ENCODE measurements around the gene PIGR.
A peak's percentile ranks its signal among the peaks of the same experiment; 100 is the strongest.
"Not testable (repeated sequence)": the region's sequence is repeated elsewhere in the genome, so short reads cannot be mapped to it uniquely, and the experiment has no call there.

The PIGR gene

GRCh38 chr1:206935491-206936067, 10.7 kb downstream of the PIGR start:
- DNase-seq (ENCODE audit: low spot score): peak; percentile 7

GRCh38 chr1:206933333-206933945, 12.8 kb downstream of the PIGR start:
- no peak for DNase-seq (ENCODE audit: low spot score)

- DNase-seq (ENCODE audit: low spot score): no peak
Observed at GRCh38 chr1:206932177-206932576, 14.1 kb downstream of the PIGR start.

GRCh38 chr1:206931709-206932108, 14.6 kb downstream of the PIGR start:
- no peak for DNase-seq (ENCODE audit: low spot score)

GRCh38 chr1:206930210-206930798, 16.0 kb downstream of the PIGR start:
- no peak for DNase-seq (ENCODE audit: low spot score)

- DNase-seq (ENCODE audit: low spot score): no peak
Observed at GRCh38 chr1:206929524-206929923, 16.7 kb downstream of the PIGR start.

- no peak for DNase-seq (ENCODE audit: low spot score)
Observed at GRCh38 chr1:206926286-206926685, 20.0 kb downstream of the PIGR start.

- peak; percentile 11 for DNase-seq (ENCODE audit: low spot score)
Observed at GRCh38 chr1:206925106-206925736, 21.0 kb downstream of the PIGR start.

- no peak for DNase-seq (ENCODE audit: low spot score)
Observed at GRCh38 chr1:206924592-206925105, 21.6 kb downstream of the PIGR start.

- DNase-seq (ENCODE audit: low spot score): not testable (repeated sequence)
Observed at GRCh38 chr1:206923961-206924557, 22.2 kb downstream of the PIGR start.

GRCh38 chr1:206923009-206923960, 23.0 kb downstream of the PIGR start:
- DNase-seq (ENCODE audit: low spot score): no peak

- no peak for DNase-seq (ENCODE audit: low spot score)
Observed at GRCh38 chr1:206922524-206922923, 23.7 kb downstream of the PIGR start.

- no peak for DNase-seq (ENCODE audit: low spot score)
Observed at GRCh38 chr1:206921772-206922265, 24.4 kb downstream of the PIGR start, which contains the start of gene FCMR. FCMR (minus strand) TSS chr1:206921941; CDS start chr1:206921854, 87 bp downstream.

- DNase-seq (ENCODE audit: low spot score): no peak
Observed at GRCh38 chr1:206918076-206918475, 28.2 kb downstream of the PIGR start.

GRCh38 chr1:206916000-206916709, 30.1 kb downstream of the PIGR start:
- no peak for DNase-seq (ENCODE audit: low spot score)

- no peak for DNase-seq (ENCODE audit: low spot score)
Observed at GRCh38 chr1:206915030-206915735, 31.1 kb downstream of the PIGR start.

- DNase-seq (ENCODE audit: low spot score): no peak
Observed at GRCh38 chr1:206913766-206914537, 32.3 kb downstream of the PIGR start.

GRCh38 chr1:206912445-206913095, 33.7 kb downstream of the PIGR start:
- DNase-seq (ENCODE audit: low spot score): peak; percentile 65

All from SK-N-DZ (cell line).